ENCODE results near the gene CCNI. TPM values are rescaled to one million over a fixed set of nuclear protein-coding genes. Genes with fewer than 3 reads are reported as not detected.
"Not testable (repeated sequence)": the region's sequence is repeated elsewhere in the genome, so short reads cannot be mapped to it uniquely, and the experiment has no call there.

The CCNI gene
- total RNA-seq, 1 experiment from 2014 or later: 92.6 TPM

GRCh38 chr4:77040854-77041725 lies 34.7 kb downstream of the CCNI start:
- DNase-seq (ENCODE audit: low spot score): no peak

GRCh38 chr4:77040270-77040669 lies 35.5 kb downstream of the CCNI start:
- DNase-seq (ENCODE audit: low spot score): no peak

- DNase-seq (ENCODE audit: low spot score): no peak
Observed at GRCh38 chr4:77039796-77040195, 36.0 kb downstream of the CCNI start.

- DNase-seq (ENCODE audit: low spot score): no peak
Observed at GRCh38 chr4:77037736-77038135, 38.1 kb downstream of the CCNI start.

GRCh38 chr4:77037168-77037567 lies 38.6 kb downstream of the CCNI start:
- DNase-seq (ENCODE audit: low spot score): not testable (repeated sequence)

GRCh38 chr4:77036206-77036605 lies 39.6 kb downstream of the CCNI start:
- DNase-seq (ENCODE audit: low spot score): no peak

GRCh38 chr4:77035153-77035552 lies 40.6 kb downstream of the CCNI start:
- no peak for DNase-seq (ENCODE audit: low spot score)

GRCh38 chr4:77031544-77031943 lies 44.2 kb downstream of the CCNI start:
- no peak for DNase-seq (ENCODE audit: low spot score)

- not testable (repeated sequence) for DNase-seq (ENCODE audit: low spot score)
Observed at GRCh38 chr4:77029757-77030156, 46.0 kb downstream of the CCNI start.

GRCh38 chr4:77028246-77028645 lies 47.5 kb downstream of the CCNI start:
- no peak for DNase-seq (ENCODE audit: low spot score)

GRCh38 chr4:77026322-77026704 lies 49.5 kb downstream of the CCNI start:
- DNase-seq (ENCODE audit: low spot score): no peak

GRCh38 chr4:77025643-77026321 lies 50.0 kb downstream of the CCNI start:
- no peak for DNase-seq (ENCODE audit: low spot score)

- DNase-seq (ENCODE audit: low spot score): no peak
Observed at GRCh38 chr4:77023920-77024319, 51.9 kb downstream of the CCNI start.

- no peak for DNase-seq (ENCODE audit: low spot score)
Observed at GRCh38 chr4:77022560-77023179, 53.1 kb downstream of the CCNI start.

- no peak for DNase-seq (ENCODE audit: low spot score)
Observed at GRCh38 chr4:77021614-77022089, 54.1 kb downstream of the CCNI start.

GRCh38 chr4:77020017-77020416 lies 55.8 kb downstream of the CCNI start:
- no peak for DNase-seq (ENCODE audit: low spot score)

GRCh38 chr4:77015390-77015789 lies 60.4 kb downstream of the CCNI start:
- no peak for DNase-seq (ENCODE audit: low spot score)

GRCh38 chr4:77014256-77014655 lies 61.5 kb downstream of the CCNI start:
- no peak for DNase-seq (ENCODE audit: low spot score)

GRCh38 chr4:77012726-77013125 lies 63.1 kb downstream of the CCNI start:
- no peak for DNase-seq (ENCODE audit: low spot score)

GRCh38 chr4:77010841-77011354 lies 64.9 kb downstream of the CCNI start:
- peak; percentile 46 for DNase-seq (ENCODE audit: low spot score)

GRCh38 chr4:77009511-77010115 lies 66.2 kb downstream of the CCNI start:
- no peak for DNase-seq (ENCODE audit: low spot score)

All from HT-29 (cell line).